HG03575 (cell line): Measurements from ENCODE around the gene AMACR.

Source experiments
- ATAC-seq: cut with Tn5 transposase; IDR thresholded peaks from one replicate; pipeline ENCODE4 v1.9.1; 2021; ENCODE audit not compliant: unreplicated experiment, insufficient number of reproducible peaks, low FRiP score; ENCODE audit errors: extremely low read depth

Gene AMACR

DNA sequence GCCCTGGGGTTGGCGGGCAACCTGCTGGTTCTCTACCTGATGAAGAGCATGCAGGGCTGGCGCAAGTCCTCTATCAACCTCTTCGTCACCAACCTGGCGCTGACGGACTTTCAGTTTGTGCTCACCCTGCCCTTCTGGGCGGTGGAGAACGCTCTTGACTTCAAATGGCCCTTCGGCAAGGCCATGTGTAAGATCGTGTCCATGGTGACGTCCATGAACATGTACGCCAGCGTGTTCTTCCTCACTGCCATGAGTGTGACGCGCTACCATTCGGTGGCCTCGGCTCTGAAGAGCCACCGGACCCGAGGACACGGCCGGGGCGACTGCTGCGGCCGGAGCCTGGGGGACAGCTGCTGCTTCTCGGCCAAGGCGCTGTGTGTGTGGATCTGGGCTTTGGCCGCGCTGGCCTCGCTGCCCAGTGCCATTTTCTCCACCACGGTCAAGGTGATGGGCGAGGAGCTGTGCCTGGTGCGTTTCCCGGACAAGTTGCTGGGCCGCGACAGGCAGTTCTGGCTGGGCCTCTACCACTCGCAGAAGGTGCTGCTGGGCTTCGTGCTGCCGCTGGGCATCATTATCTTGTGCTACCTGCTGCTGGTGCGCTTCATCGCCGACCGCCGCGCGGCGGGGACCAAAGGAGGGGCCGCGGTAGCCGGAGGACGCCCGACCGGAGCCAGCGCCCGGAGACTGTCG is 70.7 kb downstream of the AMACR start:
- no peak for ATAC-seq

DNA sequence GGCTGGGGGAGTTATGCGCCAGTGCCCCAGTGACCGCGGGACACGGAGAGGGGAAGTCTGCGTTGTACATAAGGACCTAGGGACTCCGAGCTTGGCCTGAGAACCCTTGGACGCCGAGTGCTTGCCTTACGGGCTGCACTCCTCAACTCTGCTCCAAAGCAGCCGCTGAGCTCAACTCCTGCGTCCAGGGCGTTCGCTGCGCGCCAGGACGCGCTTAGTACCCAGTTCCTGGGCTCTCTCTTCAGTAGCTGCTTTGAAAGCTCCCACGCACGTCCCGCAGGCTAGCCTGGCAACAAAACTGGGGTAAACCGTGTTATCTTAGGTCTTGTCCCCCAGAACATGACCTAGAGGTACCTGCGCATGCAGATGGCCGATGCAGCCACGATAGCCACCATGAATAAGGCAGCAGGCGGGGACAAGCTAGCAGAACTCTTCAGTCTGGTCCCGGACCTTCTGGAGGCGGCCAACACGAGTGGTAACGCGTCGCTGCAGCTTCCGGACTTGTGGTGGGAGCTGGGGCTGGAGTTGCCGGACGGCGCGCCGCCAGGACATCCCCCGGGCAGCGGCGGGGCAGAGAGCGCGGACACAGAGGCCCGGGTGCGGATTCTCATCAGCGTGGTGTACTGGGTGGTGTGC is 71.4 kb downstream of the AMACR start, which contains the start of gene RXFP3:
Gene RXFP3, plus strand, starts transcription at position 6 of the 636 bp plus-strand sequence. Its CDS starts 355 bp downstream, at position 361.
- no peak for ATAC-seq
